NB4 (cell line): ENCODE measurements around the gene CCDC102B.

Experiments
- DNase-seq: peaks from one replicate; pipeline ENCODE4 v3.0.0; 2010; ENCODE audit warnings: low read depth
- H3K4me3 ChIP-seq: one replicate; pipeline ENCODE4 v1.5.1; 2011; ENCODE audit warnings: mild to moderate bottlenecking, low read depth, low read length, moderate library complexity
- CTCF ChIP-seq: IDR thresholded peaks from one replicate; pipeline ENCODE4 v1.5.1; 2012; ENCODE audit warnings: low read depth, low read length
- MAX ChIP-seq: IDR thresholded peaks from 2 replicates; pipeline ENCODE4 v1.6.1; 2011; ENCODE audit warnings: low read depth, low read length
- MYC ChIP-seq: IDR thresholded peaks from 2 replicates; pipeline ENCODE4 v1.6.1; 2011; ENCODE audit warnings: low read depth, low read length
- POLR2A ChIP-seq: IDR thresholded peaks from 2 replicates; pipeline ENCODE4 v1.6.1; 2011; ENCODE audit warnings: mild to moderate bottlenecking; ENCODE audit not compliant: insufficient read length; ENCODE audit errors: extremely low read depth

Gene CCDC102B

GRCh38 chr18:68830256-68831045 is 32.6 kb downstream of the CCDC102B start:
- no peak for TF ChIP-seq MAX
- no peak for TF ChIP-seq MYC
- no peak for TF ChIP-seq CTCF
- no peak for TF ChIP-seq POLR2A
- no peak for DNase-seq
- H3K4me3 ChIP-seq = no peak overlapping the region

GRCh38 chr18:68833756-68834155 is 35.9 kb downstream of the CCDC102B start:
- TF ChIP-seq POLR2A (no peak), CTCF (no peak), MAX (no peak), MYC (no peak)
- no peak for DNase-seq
- no peak overlapping the region for H3K4me3 ChIP-seq

GRCh38 chr18:68837665-68838451 is 40.0 kb downstream of the CCDC102B start:
- DNase-seq = no peak
- no peak overlapping the region for H3K4me3 ChIP-seq
- TF ChIP-seq CTCF = no peak
- no peak for TF ChIP-seq POLR2A
- no peak for TF ChIP-seq MAX

GRCh38 chr18:68839701-68840100 is 41.8 kb downstream of the CCDC102B start:
- DNase-seq = no peak
- no peak overlapping the region for H3K4me3 ChIP-seq
- no peak for TF ChIP-seq MAX
- TF ChIP-seq MYC = no peak
- TF ChIP-seq CTCF = no peak
- no peak for TF ChIP-seq POLR2A

GRCh38 chr18:68840554-68841263 is 42.8 kb downstream of the CCDC102B start:
- H3K4me3 ChIP-seq = no peak overlapping the region
- TF ChIP-seq MYC = no peak
- TF ChIP-seq MAX = no peak
- no peak for TF ChIP-seq POLR2A
- TF ChIP-seq CTCF = no peak
- peak; percentile 66 for DNase-seq
